HS-27A (cell line): ENCODE data around the gene TGFBR3.

Experiments used
- DNase-seq: peaks from one replicate; pipeline ENCODE4 v3.0.0-alpha.2; 2012; ENCODE audit warnings: low read depth, missing footprints

The TGFBR3 gene

DNA sequence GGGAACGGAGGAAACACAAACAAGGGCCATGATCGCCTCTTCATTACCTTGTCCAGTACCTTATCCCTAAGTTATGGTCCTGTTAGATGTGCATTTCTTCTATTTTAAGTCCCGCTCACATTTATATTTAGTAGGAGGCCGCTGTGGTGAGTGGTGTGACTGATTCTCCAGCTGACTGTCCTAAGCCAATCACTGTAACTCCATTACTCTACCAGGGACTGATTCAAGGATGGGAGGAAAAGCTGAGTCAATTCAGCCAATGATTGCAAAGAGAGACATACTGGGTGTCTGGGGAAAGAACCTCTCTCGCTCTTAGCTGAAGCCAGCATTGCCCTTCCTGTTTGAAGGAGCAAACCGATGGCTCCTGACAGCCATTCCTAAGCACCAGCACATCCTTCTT lies 59.7 kb downstream of the TGFBR3 start:
- DNase-seq = no peak

DNA sequence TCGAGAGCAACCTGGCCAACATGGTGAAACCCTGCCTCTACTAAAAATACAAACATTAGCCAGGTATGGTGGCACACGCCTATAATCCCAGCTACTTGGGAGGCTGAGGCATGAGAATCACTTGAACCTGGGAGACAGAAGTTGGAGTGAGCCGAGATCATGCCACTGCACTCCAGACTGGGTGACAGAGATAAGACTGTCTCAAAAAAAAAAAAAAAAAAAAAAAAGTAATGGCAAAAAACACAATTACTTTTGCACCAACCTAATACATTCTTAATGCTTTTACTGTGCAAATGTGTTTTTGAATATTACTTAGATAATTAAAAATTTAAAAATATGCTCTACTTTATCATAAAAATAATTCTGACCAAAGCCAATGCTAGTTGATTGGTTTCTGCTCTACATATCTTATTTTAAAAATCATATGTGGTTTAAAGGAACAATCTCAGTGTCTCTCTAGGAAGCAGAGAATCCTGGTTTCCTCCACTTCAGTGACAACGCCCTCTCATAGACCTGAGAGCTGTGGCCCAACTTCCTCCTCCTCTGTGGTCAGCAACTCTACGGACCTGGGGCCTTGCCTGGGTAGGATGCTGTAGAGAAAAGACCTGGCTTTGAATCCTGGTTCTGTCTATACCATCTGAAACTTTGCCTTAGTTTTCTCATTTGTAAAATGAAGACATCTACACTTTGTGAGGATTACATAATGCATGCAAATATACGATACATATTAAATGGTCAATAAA lies 64.7 kb downstream of the TGFBR3 start:
- no peak for DNase-seq

DNA sequence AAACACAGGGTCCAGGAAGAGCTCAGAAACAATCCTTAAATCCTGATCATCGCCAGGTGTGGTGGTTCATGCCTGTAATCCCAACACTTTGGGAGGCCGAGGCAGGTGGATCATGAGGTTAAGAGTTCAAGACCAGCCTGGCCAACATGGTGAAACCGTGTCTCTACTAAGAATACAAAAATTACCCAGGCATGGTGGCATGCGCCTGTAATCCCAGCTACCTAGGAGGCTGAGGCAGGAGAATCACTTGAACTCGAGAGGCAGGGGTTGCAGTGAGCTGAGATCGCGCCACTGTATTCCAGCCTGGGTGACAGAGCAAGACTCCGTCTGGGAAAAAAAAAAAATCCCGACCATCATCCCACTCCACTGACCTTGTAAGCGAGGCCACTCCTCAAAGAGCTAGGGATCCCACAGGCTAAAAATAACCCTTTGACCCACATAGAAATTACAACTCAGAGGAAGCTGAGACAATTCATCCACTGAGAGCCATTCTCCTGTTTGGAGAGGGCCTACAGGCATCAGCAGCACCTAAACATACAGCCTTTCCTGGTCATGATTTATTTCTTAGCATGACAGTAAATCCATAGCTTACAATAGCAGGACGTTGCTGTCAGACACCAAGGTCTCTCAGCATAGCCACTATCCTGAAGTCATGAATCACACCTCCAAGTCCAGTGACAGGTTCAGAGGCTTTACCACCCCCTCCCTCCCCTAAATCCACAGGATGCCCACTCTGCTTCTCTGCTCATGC lies 66.7 kb downstream of the TGFBR3 start:
- no peak for DNase-seq

DNA sequence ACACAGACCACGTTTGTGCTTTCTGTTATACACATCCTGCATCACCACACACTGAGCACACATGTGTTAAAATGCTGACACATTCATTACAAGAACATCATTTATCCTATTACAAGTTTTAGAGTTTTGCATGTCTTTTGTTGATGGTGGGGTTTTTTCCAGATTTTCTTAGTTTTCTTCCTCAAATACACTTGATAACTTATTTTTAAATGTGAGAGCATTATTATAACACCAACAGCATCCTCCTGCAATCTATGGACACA lies 67.3 kb downstream of the TGFBR3 start:
- DNase-seq = no peak

DNA sequence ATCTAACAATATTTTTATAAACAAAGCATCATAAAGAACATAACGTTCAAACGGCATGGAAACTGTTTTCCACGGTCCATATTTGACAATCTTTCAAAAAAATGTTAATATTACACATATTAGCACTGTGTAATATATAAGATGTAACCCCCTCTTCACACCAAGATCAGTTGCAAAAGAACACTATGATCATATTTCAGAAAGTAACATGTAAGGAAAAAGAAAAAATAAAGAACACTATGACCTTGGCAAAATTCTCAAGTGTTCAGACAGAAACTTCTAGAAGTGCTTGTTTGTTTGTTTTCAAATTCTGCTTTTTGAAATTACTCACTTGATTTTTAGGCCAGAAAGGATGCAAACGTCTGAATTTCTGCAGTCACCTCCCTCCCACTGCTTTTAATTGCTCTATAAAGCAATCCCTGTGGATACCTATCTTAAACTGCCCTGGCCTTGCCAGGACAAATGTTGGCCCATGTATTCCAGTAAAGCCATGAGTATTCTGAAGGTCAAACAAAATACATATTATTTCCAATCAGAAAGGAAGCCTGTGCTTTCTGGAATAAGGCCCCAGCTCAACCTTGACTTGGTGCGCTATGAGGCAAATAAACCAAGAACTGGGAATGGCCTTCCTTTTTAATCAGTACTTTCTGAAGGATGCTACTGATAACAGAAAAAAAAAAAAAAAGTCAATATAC lies 68.6 kb downstream of the TGFBR3 start:
- DNase-seq = no peak

DNA sequence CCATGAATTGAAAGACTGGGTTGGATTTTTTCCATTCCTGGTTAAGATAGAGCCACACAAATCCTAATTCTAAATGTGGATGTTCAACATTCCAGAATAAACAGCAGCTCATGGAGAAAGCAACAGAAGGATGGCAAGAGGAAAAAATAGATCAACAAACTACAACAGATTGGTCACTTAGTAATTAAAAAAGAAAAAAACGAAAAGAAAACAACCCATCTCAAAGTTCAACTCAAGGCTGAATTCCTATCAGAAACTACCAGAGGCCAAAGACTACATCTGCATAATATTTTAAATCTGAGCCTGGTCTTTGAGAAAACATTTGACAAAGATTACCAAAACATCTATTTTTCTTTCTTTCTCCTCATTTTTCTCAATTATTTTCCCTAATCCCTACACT lies 69.9 kb downstream of the TGFBR3 start:
- DNase-seq = no peak

DNA sequence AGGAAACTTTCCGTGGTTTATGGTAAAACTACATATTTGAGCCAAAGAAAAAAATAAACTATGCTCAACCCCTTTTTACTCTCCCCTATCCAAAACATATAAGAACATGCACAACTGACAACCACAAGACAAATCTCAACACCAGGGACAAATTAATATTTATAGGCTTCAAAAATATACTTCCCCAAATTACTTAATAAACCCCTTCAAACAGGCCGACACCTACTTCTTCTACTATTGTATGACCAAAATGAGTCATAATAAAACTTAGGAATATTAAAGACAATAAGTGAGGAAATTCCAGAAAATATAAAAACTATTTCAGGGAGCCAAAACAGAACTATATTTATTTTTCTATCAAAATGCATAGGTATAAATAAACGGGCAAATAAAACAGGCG lies 71.5 kb downstream of the TGFBR3 start:
- no peak for DNase-seq

DNA sequence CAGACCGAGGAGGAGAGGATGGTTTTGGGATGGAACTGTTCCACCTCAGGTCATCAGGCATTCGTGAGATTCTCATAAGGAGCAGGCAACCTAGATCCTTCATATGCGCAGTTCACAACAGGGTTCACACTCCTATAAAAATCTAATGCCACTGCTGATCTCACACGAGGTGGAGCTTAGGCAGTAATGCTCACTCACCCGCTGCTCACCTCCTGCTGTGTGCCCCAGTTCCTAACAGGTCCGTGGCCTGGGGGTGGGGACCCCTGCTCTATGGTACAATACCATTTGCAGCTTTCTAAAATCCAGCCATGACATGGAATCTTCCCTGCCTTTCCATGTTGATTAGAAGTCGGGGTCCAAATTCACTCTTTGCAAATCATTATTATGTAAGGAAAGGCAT lies 72.1 kb downstream of the TGFBR3 start:
- DNase-seq = no peak

DNA sequence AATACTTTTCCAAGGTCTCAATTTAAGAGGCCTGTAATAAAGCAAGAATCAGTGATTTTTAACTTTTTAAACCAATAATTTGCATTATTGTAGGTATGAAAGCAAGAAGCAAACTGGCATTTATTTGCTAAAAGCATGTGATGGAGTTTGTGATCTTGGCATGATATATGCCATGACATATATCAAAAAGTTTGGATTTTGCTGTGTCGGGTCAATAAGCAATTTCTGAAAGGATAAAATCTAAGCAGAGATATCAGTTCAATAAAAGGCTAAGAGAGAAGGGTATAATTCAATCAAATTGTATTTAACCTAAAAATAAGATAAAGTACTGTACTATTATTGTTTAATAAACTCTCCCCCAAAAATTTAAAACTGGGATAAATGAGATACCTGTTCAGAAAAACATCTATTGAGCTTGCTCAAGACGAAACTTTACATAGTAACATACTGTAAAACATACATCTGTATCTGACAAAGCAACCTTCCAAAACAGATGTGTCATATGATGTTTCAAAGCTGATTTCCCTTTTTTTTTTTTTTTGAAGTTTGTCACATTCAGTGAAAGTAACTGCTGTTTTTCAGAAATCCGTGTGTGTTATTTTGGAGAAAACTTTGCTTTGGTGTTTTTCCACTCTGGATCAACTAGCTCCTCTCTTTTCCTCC lies 74.5 kb downstream of the TGFBR3 start:
- no peak for DNase-seq

DNA sequence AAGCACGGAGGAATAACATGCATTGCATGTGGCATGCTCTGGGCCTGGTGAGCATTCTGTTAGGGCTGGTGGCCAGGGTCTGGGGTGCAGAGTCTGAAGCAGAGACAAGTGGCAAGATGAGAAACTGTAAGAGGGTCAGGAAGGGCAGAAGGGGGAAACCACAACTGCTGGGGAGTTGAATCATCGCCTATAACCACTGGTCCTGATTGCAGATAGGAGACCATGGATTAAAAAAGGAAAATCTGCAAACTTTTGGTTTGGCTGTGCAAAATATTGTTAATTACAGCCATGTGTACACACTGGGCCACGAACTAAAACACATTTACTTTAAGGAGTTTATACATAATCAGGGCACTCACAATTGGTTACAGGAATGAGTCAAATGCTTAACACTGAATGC lies 76.6 kb downstream of the TGFBR3 start:
- DNase-seq = no peak

DNA sequence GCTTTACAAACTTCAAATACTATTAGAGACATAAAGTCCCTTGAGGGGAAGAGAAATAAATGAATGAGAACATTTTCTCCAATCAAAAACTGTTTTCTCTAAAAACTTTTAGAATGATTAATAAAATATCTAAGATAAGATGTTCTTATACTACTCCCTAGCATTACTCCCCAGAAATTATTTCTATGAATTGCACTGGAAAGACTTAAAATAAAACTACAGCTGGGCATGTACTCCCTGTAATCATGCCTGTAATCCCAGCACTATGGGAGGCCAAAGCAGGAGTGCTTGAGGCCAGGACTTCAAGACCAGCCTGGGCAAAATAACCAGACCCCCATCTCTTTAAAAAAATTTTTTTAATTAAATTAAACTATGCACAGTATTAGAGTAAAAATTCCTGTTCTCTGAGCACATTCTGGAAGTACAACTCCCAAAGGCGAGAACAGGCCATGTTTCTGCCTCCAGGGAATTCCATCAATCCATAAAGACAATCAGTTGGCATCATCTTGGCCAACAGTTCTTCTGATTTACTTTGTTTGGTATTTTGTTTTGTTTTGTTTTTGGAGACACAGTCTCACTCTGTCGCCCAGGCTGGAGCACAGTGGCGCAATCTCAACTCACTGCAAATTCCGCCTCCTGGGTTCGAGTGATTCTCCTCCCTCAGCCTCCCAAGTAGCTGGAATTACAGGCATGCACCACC lies 77.9 kb downstream of the TGFBR3 start:
- no peak for DNase-seq

DNA sequence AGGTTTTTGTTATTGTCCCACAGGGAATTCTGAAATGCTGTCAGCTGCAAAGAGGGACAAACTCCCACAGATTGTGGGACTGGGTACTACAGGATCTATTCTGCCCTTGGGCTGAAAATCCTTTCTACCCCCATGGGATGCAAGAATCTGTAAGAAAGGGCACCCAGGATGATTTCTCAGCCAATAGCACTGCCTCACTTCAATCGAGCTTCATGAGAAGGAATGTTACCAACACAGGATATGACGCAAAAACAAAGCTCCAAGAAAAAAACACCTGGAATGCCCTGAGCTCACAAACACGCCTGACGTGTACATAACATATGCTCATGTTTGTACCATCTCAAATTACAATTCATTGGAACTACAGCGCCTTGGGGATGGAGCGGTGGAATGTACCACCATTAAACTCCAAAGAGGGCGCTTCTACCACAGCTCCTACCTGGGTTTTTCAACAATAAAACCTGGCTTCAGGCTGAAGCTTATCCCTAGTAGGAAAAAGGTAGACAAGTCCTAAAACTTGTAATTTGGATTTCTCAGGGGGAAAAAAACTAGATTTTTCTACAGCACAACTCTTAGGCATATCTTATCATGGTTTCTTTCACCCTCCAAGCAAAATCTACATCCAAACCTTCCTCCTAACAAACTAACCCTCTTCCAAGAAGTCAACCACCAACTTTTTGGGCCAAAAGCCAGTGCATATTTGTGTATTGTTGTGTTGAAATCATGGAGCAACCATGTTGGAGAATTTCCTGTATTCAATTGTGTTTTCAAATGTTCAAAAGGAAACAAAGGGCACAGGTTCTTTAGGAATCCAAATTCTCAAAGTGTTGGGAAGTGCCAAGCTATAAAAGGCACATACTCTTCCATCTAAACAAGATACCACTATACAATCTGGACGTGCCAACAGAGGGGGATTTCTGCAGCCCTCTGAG lies 78.9 kb downstream of the TGFBR3 start:
- DNase-seq = no peak

DNA sequence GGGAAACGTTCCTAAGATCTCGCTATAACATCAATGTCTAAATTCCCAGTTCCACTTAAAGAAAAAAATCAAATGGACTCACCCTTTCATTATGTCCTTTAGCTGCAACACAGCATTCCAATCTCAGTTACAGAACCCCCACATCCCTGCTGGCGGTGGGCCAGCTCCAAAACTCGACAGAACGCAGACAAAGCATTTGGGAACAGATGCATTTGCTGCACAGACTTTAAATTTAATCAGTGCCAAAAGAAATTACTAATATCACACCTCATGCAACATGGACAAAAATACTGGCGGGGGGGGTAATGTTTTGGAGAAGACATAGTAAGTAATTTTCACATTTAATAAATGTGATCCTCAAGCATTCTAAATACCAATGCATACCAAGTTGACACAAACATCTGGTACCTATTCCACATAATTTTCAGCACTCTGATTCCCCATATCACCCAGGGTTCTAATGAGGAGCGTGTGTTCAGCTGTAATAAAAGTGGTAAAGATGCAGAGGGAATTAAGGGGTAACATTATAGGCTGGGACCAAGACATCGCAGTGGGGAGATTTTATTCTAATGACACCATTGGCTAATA lies 79.7 kb downstream of the TGFBR3 start:
- DNase-seq = no peak

DNA sequence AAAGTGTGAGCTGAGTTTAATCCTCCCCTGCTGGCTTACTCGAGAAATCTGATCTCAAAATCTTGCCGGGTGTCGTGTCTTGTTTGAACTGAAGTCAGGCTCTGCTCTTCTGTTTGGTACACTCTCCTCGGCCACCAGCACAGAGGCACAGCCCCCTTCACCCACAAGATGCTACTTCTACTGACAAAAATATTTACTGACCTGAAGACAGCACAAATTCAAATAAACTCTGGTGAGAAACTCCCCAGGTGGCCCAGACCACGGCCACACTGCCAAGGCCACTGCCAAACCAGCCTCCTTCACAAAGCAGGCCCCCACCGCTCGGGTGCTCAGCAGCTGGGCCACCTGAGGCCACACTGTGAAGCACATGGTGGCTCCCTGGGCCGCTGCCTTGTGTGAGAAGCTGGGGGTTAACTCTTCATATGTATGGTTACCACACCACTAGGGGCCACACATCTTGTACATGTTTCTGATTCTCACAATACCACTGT lies 80.6 kb downstream of the TGFBR3 start:
- DNase-seq = no peak

DNA sequence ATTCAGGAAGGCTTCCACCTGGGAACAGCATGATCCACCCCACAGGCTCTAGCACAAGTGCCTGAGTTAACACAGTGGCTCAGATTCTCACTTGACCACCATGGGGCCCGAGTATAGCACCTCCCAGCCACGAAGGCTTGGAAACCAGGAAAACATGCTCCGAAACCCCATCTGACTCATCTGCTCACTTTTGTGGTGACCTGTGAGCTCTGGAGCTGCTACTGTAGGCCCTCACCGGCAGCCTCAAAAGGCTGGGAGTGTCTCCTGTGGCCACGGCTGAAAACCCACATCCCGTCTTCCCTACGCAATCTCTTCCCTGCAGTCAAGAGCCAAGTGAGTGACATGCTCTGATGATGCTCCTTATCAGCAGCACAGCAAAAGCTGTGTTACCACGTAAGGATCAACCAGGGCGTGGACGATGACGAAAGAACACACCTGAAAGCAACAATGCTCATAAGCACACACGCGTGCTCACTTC lies 81.4 kb downstream of the TGFBR3 start:
- no peak for DNase-seq

DNA sequence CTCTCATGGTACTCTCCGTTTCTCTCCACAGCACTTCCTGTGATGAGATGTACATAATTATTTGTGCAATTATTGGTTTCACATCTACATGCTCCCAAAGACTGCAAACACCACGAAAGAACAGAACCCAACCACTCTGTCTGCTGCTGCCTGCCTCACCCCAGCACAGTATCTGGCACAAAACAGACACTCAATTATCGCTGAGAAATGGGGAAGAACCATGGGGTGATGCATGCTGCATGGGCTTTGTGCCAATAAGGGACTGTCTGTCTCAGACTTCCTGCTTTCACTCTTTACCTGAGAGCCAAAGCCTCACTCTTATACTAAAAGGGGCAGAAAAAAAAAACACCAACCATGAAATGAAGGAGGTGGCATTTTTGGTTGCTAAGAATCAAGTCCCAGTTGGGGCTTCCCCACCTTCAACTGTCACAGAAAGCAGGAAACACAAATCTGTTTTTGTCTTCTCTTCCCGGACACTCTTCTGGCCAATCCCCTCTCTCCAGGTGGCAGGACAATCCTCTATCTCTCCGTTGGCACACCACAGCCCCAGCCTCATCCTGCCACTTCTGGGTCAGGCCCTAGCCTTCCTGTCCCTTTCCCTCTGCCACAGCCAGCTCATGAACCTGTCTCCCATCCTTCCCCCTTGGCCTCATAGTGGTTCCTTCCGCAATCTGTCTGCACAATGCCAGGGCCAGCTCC lies 82.0 kb downstream of the TGFBR3 start:
- no peak for DNase-seq

DNA sequence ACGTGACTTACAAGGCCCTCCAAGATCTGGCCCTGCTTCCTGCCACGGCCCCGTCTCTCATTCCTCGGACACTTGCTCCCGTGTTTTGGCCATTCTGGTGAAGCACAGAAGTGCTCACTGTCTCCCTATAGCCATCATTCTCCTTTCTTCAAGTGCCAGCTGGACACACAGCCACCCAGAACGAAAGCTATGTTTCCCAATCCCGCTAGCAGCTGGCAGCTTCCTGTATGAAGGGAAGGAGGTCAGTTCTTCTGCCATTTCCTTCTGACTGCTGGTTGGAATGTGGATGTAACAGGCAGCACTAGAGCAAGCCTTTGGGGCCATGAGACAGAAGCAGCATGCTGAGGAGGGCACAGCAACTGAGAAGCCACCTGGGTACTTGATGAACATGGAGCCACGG lies 82.8 kb downstream of the TGFBR3 start:
- no peak for DNase-seq

DNA sequence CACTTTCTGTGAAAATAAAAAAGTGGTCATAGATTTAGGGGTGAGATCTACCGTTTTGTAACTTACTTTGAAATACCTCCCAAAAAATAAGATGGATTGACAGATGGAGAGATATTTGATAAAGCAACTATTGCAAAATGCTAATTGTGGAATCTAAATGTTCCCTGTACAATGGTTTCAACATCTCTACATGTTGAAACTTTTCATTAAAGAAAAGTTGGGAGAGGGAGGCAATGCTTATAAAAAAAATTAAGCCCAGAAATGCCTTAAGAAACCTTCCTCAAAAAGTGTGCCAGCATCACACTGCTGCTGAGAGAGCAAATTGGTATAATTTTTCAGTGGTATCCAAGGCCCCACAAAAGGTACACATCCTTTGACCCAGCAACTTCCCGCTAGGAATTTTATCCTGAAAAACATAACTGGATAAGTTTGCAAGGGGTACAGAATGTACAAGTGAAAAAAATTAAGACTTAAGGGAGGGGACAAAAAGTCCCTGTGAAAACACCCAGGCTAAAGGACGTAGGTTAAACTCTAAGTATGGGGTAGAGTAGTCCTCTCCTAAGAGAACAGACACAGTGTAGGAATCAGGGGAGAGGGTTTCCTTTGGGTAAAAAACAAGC lies 84.3 kb downstream of the TGFBR3 start:
- DNase-seq = no peak

DNA sequence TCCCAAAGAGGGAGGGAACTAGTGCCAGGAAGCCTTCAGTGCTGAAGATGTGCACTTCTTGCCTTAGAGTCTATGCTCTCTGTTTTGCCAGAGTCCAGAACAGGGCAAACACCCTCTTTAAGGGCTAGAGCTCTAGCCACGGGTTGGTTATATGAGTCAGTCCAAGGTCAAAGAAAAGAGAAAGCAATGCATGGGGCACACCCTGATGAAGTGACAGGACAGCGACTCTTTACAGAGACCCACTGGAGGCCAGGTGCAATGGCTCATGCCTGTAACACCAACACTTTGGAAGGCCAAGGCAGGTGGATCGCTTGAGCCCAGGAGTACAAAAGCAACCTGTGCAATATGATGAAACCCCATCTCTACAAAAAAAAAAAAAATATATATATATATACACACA lies 86.1 kb downstream of the TGFBR3 start:
- DNase-seq = no peak
